K562 (cell line): ENCODE data around the gene HHIPL1. TPM values are rescaled to one million over a fixed set of nuclear protein-coding genes. Genes with fewer than 3 reads are reported as not detected.

Source experiments
- ATAC-seq: fragments of 200-7000 bp; cut with Tn5 transposase; 3 replicates; pipeline ENCODE4 v1.9.1; 2020; ENCODE audit warnings: moderate library complexity
- BruUV-seq: library from RNA; stranded (reverse); fragments of 400-500 nt; replicated peaks from 2 replicates; lab custom pipeline; 2021; lab: Mats Ljungman, UMichigan
- CTCF ChIA-PET: fragments of 300-600 bp; formaldehyde crosslinking; extraction: SDS; loops from one replicate; lab custom pipeline; 2021; ENCODE audit warnings: low intra/inter-chr PET ratio; lab: Yijun Ruan, JAX
- POLR2A ChIA-PET: fragments of 300-600, 350-650 bp; sonication (Branson Sonifier 250); formaldehyde crosslinking; extraction: SDS; loops from one replicate; lab custom pipeline; 2021; ENCODE audit warnings: antibody characterized with exemption, inconsistent platforms; lab: Yijun Ruan, JAX
- DNase-seq, 4 experiments: peaks; one replicate each; pipeline versions ENCODE4 v3.0.0 to v3.0.0-alpha.2; 2011 to 2018; ENCODE audit warnings: low spot score in 3 of 4, mixed read lengths in 3 of 4; ENCODE audit errors: extremely low read depth in 1 of 4
- FAIRE-seq: peaks from 2 replicates; lab custom pipeline; 2011; peaks lifted over from hg19 to GRCh38; lab: Jason Lieb, UNC
- H2AFZ ChIP-seq: 2 replicates; pipeline ENCODE4 v1.6.0; 2011; ENCODE audit warnings: low read depth, low read length, control low read depth, inconsistent platforms
- H3K27ac ChIP-seq: fragments of 200-600 bp; 3 replicates; pipeline ENCODE4 v1.8.0; 2011; ENCODE audit warnings: low read depth, mild to moderate bottlenecking, control low read depth, inconsistent platforms, low read length, moderate library complexity, mixed read lengths; ENCODE audit errors: extremely low read depth
- H3K27me3 ChIP-seq, 2 experiments: fragments of 300-600 bp in 1 of 2; 2 replicates in 1 of 2; 3 replicates in 1 of 2; pipeline versions ENCODE4 v1.6.0 to v1.8.0; 2011; ENCODE audit warnings: inconsistent platforms in 2 of 2, low read length in 2 of 2, mild to moderate bottlenecking in 1 of 2, mixed read lengths in 1 of 2, moderate library complexity in 1 of 2; ENCODE audit not compliant: control insufficient read depth in 2 of 2, insufficient read depth in 2 of 2
- H3K36me3 ChIP-seq: fragments of 300-600 bp; 3 replicates; pipeline ENCODE4 v1.8.0; 2011; ENCODE audit warnings: mild to moderate bottlenecking, low read length, inconsistent platforms; ENCODE audit not compliant: control insufficient read depth, insufficient read depth
- H3K4me1 ChIP-seq, 2 experiments: fragments of 200-600 bp in 1 of 2; replicated peaks in 1 of 2; 2 replicates in 1 of 2; 3 replicates in 1 of 2; pipeline versions ENCODE4 v1.5.1 to v1.8.0; 2011; ENCODE audit warnings: inconsistent platforms in 2 of 2, low read length in 2 of 2, mild to moderate bottlenecking in 1 of 2, mixed read lengths in 1 of 2, moderate library complexity in 1 of 2; ENCODE audit not compliant: control insufficient read depth in 2 of 2, insufficient read depth in 2 of 2
- H3K4me2 ChIP-seq: 2 replicates; pipeline ENCODE4 v1.6.1; 2011; ENCODE audit warnings: low read length, control low read depth, inconsistent platforms, mixed read lengths; ENCODE audit not compliant: insufficient read depth
- H3K4me3 ChIP-seq: fragments of 200-600 bp; sonication (generic), shearing (Covaris generic); 2 replicates; pipeline ENCODE4 v1.5.1; 2016; ENCODE audit warnings: control low read depth, inconsistent platforms
- H3K79me2 ChIP-seq: fragments of 200-600 bp; 3 replicates; pipeline ENCODE4 v1.8.0; 2011; ENCODE audit warnings: low read length, inconsistent platforms; ENCODE audit not compliant: control insufficient read depth, insufficient read depth
- H3K9ac ChIP-seq, 2 experiments: 2 replicates each; pipeline versions ENCODE4 v1.6.0 to v1.6.1; 2011; ENCODE audit warnings: low read depth in 2 of 2, low read length in 2 of 2, control low read depth in 1 of 2, inconsistent platforms in 1 of 2, mild to moderate bottlenecking in 1 of 2, mixed read lengths in 1 of 2; ENCODE audit not compliant: insufficient read depth in 1 of 2
- H3K9me1 ChIP-seq: one replicate; pipeline ENCODE4 v1.6.0; 2011; ENCODE audit warnings: inconsistent platforms, mild to moderate bottlenecking, low read length, moderate library complexity; ENCODE audit not compliant: control insufficient read depth, insufficient read depth
- H3K9me3 ChIP-seq: replicated peaks from 2 replicates; pipeline ENCODE4 v1.5.1; 2011; ENCODE audit warnings: low read depth, low read length, inconsistent platforms; ENCODE audit not compliant: control insufficient read depth, insufficient read depth
- H4K20me1 ChIP-seq: replicated peaks from 2 replicates; pipeline ENCODE4 v1.6.1; 2011; ENCODE audit warnings: low read length, inconsistent platforms, mixed read lengths; ENCODE audit not compliant: control insufficient read depth, insufficient read depth
- GATAD2B ChIP-seq: fragments of 450-650 bp; IDR thresholded peaks from 2 replicates; pipeline ENCODE4 v1.6.1; 2017; ENCODE audit warnings: mild to moderate bottlenecking, borderline replicate concordance
- MCM5 ChIP-seq: fragments of 450-650 bp; IDR thresholded peaks from 2 replicates; pipeline ENCODE4 v1.6.1; 2016; ENCODE audit warnings: low read depth
- WHSC1 ChIP-seq: IDR thresholded peaks from one replicate; pipeline ENCODE4 v1.6.1; 2012; ENCODE audit warnings: low read length, control low read depth, inconsistent platforms
- WGBS: fragments of 100-300 bp; shearing (Covaris generic); methylation state at CpG from one replicate; pipeline ENCODE4 v1.1.6; 2016; ENCODE audit warnings: low coverage, mixed read lengths; ENCODE audit not compliant: insufficient coverage; ENCODE audit errors: missing lambda C conversion rate; 5-methylcytosine and 5-hydroxymethylcytosine counted together
- in situ Hi-C: fragments of 300-500 bp; cut with MboI; formaldehyde crosslinking; loops from 4 replicates; pipeline ENCODE4 v1.15.0; 2018; ENCODE audit warnings: inconsistent platforms, mixed read lengths
- intact Hi-C: fragments of 100-400 bp; cut with micrococcal nuclease; formaldehyde crosslinking; loops from 2 replicates; pipeline ENCODE4 v1.14.2; 2022
- polyA plus RNA-seq, 8 experiments: library from polyadenylated mRNA; depleted of rRNA in 4 of 8; stranded (reverse) in 5 of 8; unstranded in 3 of 8; fragments of >200 nt; fragmentation: Nextera tagmentation in 2 of 8; fragmentation: Illumina TruSeq in 1 of 8; extraction: Ambion mirVana in 2 of 8; extraction: Trizol in 1 of 8; gene quantifications; 2 replicates each; pipeline versions ENCODE4 v1.2.1 to v1.2.3, GENCODE V29; 2011 to 2014; ENCODE audit warnings: inconsistent platforms in 1 of 8, missing spikeins in 1 of 8
- total RNA-seq, 7 experiments: library from RNA; depleted of rRNA in 6 of 7; stranded (reverse); fragments of >200 nt in 6 of 7; fragmentation: Illumina TruSeq in 2 of 7; extraction: Trizol in 2 of 7; gene quantifications; 2 replicates each; pipeline versions ENCODE4 v1.2.1 to v1.2.3, GENCODE V29; 2011 to 2021; ENCODE audit warnings: low replicate concordance in 1 of 7
- TF ChIP-seq, protein P1 (sequence below), 2 experiments: fragments of 450-650 bp in 1 of 2; sonication (generic) in 1 of 2; formaldehyde crosslinking in 1 of 2; IDR thresholded peaks; 2 replicates each; pipeline versions ENCODE4 v1.7.1 to v1.9.0; 2016 to 2022; ENCODE audit warnings: inconsistent platforms in 1 of 2, mild to moderate bottlenecking in 1 of 2, missing genetic modification reagents in 1 of 2
- TF ChIP-seq, protein P2 (sequence below): fragments of 450-650 bp; formaldehyde crosslinking; IDR thresholded peaks from 2 replicates; pipeline ENCODE4 v1.4.0; 2020; ENCODE audit warnings: mild to moderate bottlenecking, moderate library complexity
- TF ChIP-seq, protein P3 (sequence below): fragments of 250-450 bp; sonication (Bioruptor Pico); IDR thresholded peaks from 2 replicates; pipeline ENCODE4 v1.9.0; 2021; ENCODE audit warnings: mild to moderate bottlenecking, inconsistent platforms

HHIPL1 gene
- total and polyA plus RNA-seq, 9 of the 15 experiments (the other 6 are each of a cell fraction or from before 2014, with no cell fraction given): not detected

DNA sequence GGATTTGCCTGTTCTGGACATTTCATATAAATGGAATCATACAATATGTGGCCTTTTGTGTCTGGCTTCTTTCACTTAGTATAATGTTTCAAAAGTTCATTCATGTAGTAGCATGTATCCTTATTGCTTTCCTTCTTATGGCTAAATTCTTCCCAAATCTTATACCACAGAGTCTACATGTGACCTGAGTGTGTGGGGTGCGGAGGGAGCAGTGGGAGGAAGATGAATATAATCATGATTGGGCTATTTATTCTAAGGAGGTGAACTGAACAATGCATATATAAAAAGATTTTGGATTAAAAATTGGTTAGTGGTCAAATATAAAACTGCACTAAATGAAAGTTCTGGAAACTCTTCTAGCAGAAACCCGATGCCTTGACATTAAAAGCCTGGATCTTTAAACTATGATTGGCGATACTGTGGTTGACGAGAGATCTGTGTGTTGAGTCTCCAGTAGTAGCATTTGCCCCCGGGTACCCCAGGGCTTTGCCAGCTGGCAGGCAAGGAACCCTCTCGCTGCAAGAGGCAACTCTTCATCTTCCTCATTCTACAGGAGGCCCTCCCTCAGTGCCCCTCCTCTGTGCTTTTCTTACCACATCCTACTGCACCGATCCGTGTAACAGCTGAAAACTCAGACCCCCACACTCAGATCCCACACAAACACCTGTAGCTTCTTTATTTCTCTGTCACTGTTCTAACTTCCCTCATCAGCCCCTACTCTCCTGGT lies 41.8 kb downstream of the HHIPL1 start:
- no peak overlapping the region for H2AFZ ChIP-seq
- in situ Hi-C loops: no loop called here
- H3K27ac ChIP-seq: no peak overlapping the region
- no peak overlapping the region for H3K9ac ChIP-seq
- no peak overlapping the region for H3K4me2 ChIP-seq
- no peak overlapping the region for H3K4me3 ChIP-seq
- 0% methylated on average over 5 of the region's 8 CpGs for WGBS
- peaks cover 2 to 24% of the 10 kb centered on the region in 2 experiments; a peak in 1 of 5 replicates for H3K27me3 ChIP-seq
- H3K4me1 ChIP-seq: peaks cover 0 to 19% of the 10 kb centered on the region in 2 experiments; a peak in 2 of 5 replicates
- no TSS peak for BruUV-seq
- no peaks in the 10 kb centered on the region for H3K9me3 ChIP-seq
- POLR2A ChIA-PET: no interaction called here
- DNase-seq (no peak), FAIRE-seq (no peak), ATAC-seq (no peak)
- H4K20me1 ChIP-seq: peaks cover 2% of the 10 kb centered on the region; the same call in 1 of the 2 replicates
- CTCF ChIA-PET: no interaction called here
- intact Hi-C loops: no loop called here
- no peaks in the 10 kb centered on the region; the same call in 2 of the 3 replicates for H3K79me2 ChIP-seq
- H3K9me1 ChIP-seq: no peaks in the 10 kb centered on the region
- H3K36me3 ChIP-seq: no peaks in the 10 kb centered on the region
- TF ChIP-seq, protein P1, sequence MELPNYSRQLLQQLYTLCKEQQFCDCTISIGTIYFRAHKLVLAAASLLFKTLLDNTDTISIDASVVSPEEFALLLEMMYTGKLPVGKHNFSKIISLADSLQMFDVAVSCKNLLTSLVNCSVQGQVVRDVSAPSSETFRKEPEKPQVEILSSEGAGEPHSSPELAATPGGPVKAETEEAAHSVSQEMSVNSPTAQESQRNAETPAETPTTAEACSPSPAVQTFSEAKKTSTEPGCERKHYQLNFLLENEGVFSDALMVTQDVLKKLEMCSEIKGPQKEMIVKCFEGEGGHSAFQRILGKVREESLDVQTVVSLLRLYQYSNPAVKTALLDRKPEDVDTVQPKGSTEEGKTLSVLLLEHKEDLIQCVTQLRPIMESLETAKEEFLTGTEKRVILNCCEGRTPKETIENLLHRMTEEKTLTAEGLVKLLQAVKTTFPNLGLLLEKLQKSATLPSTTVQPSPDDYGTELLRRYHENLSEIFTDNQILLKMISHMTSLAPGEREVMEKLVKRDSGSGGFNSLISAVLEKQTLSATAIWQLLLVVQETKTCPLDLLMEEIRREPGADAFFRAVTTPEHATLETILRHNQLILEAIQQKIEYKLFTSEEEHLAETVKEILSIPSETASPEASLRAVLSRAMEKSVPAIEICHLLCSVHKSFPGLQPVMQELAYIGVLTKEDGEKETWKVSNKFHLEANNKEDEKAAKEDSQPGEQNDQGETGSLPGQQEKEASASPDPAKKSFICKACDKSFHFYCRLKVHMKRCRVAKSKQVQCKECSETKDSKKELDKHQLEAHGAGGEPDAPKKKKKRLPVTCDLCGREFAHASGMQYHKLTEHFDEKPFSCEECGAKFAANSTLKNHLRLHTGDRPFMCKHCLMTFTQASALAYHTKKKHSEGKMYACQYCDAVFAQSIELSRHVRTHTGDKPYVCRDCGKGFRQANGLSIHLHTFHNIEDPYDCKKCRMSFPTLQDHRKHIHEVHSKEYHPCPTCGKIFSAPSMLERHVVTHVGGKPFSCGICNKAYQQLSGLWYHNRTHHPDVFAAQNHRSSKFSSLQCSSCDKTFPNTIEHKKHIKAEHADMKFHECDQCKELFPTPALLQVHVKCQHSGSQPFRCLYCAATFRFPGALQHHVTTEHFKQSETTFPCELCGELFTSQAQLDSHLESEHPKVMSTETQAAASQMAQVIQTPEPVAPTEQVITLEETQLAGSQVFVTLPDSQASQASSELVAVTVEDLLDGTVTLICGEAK (IDR thresholded peaks at IDR 0.05): no peak
- TF ChIP-seq, protein P1 (CRISPR knock-in tag; IDR thresholded peaks at IDR 0.05): no peak
- TF ChIP-seq GATAD2B: no peak
- TF ChIP-seq WHSC1: no peak
- no peak for TF ChIP-seq MCM5
- TF ChIP-seq, protein P2, sequence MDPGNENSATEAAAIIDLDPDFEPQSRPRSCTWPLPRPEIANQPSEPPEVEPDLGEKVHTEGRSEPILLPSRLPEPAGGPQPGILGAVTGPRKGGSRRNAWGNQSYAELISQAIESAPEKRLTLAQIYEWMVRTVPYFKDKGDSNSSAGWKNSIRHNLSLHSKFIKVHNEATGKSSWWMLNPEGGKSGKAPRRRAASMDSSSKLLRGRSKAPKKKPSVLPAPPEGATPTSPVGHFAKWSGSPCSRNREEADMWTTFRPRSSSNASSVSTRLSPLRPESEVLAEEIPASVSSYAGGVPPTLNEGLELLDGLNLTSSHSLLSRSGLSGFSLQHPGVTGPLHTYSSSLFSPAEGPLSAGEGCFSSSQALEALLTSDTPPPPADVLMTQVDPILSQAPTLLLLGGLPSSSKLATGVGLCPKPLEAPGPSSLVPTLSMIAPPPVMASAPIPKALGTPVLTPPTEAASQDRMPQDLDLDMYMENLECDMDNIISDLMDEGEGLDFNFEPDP: no peak
- TF ChIP-seq, protein P3, sequence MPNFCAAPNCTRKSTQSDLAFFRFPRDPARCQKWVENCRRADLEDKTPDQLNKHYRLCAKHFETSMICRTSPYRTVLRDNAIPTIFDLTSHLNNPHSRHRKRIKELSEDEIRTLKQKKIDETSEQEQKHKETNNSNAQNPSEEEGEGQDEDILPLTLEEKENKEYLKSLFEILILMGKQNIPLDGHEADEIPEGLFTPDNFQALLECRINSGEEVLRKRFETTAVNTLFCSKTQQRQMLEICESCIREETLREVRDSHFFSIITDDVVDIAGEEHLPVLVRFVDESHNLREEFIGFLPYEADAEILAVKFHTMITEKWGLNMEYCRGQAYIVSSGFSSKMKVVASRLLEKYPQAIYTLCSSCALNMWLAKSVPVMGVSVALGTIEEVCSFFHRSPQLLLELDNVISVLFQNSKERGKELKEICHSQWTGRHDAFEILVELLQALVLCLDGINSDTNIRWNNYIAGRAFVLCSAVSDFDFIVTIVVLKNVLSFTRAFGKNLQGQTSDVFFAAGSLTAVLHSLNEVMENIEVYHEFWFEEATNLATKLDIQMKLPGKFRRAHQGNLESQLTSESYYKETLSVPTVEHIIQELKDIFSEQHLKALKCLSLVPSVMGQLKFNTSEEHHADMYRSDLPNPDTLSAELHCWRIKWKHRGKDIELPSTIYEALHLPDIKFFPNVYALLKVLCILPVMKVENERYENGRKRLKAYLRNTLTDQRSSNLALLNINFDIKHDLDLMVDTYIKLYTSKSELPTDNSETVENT (CRISPR knock-in tag): no peak
